H1 (cell line): Measurements from ENCODE around the gene ZNF282. TPM values are rescaled to one million over a fixed set of nuclear protein-coding genes. Genes with fewer than 3 reads are reported as not detected.

Source experiments
- CTCF ChIA-PET: fragments of 300-600 bp; sonication (Branson Sonifier 250); formaldehyde crosslinking; loops from one replicate; lab custom pipeline; 2021; ENCODE audit not compliant: partially characterized antibody; lab: Charles Lee
- POLR2A ChIA-PET: fragments of 300-600 bp; sonication (Branson Sonifier 250); formaldehyde crosslinking; loops from one replicate; lab custom pipeline; 2021; ENCODE audit warnings: inconsistent platforms; ENCODE audit not compliant: partially characterized antibody; lab: Charles Lee
- DNase-seq, 2 experiments: peaks; one replicate each; pipeline versions ENCODE4 v3.0.0 to v3.0.0-alpha.2; 2010 to 2022; ENCODE audit warnings: low spot score in 2 of 2, low read depth in 1 of 2, mixed read lengths in 1 of 2
- FAIRE-seq: peaks from 2 replicates; lab custom pipeline; 2011; peaks lifted over from hg19 to GRCh38; lab: Jason Lieb, UNC
- H2AFZ ChIP-seq: 2 replicates; pipeline ENCODE4 v1.8.1; 2012; ENCODE audit warnings: low read length, inconsistent platforms
- H2AK5ac ChIP-seq: 2 replicates; pipeline ENCODE4 v1.6.1; 2013; ENCODE audit warnings: low read depth, low read length
- H2BK120ac ChIP-seq: replicated peaks from 2 replicates; pipeline ENCODE3; 2013; ENCODE audit warnings: low read depth, low read length, inconsistent platforms
- H2BK12ac ChIP-seq: 2 replicates; pipeline ENCODE4 v1.6.1; 2013; ENCODE audit warnings: low read depth, low read length
- H2BK15ac ChIP-seq: 2 replicates; pipeline ENCODE4 v1.6.1; 2013; ENCODE audit warnings: low read length
- H2BK20ac ChIP-seq: 2 replicates; pipeline ENCODE4 v1.6.1; 2013; ENCODE audit warnings: low read length
- H2BK5ac ChIP-seq: 2 replicates; pipeline ENCODE4 v1.6.1; 2013; ENCODE audit warnings: low read depth, low read length
- H3K14ac ChIP-seq: 2 replicates; pipeline ENCODE4 v1.6.1; 2013; ENCODE audit warnings: inconsistent platforms; ENCODE audit not compliant: insufficient read length
- H3K18ac ChIP-seq: 2 replicates; pipeline ENCODE4 v1.6.1; 2013; ENCODE audit warnings: low read length; ENCODE audit errors: extremely low read depth
- H3K23ac ChIP-seq: 2 replicates; pipeline ENCODE4 v1.6.1; 2013; ENCODE audit warnings: inconsistent platforms; ENCODE audit not compliant: insufficient read length
- H3K23me2 ChIP-seq: 2 replicates; pipeline ENCODE4 v1.6.1; 2013; ENCODE audit warnings: low read depth, low read length
- H3K27ac ChIP-seq: 2 replicates; pipeline ENCODE4 v1.6.1; 2011; ENCODE audit warnings: low read depth, low read length, inconsistent platforms
- H3K27me3 ChIP-seq, 4 experiments: replicated peaks in 1 of 4; 1 replicate in 1 of 4; 2 replicates in 3 of 4; pipeline versions ENCODE4 v1.6.1 to v1.8.1; 2011 to 2013; ENCODE audit warnings: low read length in 3 of 4, mild to moderate bottlenecking in 3 of 4, inconsistent platforms in 2 of 4, mixed read lengths in 2 of 4, moderate library complexity in 1 of 4; ENCODE audit not compliant: control insufficient read depth in 3 of 4, insufficient read depth in 3 of 4; ENCODE audit errors: extremely low read depth in 1 of 4
- H3K36me3 ChIP-seq, 4 experiments: 2 replicates each; pipeline versions ENCODE4 v1.6.1 to v1.8.1; 2011 to 2013; ENCODE audit warnings: mild to moderate bottlenecking in 4 of 4, low read length in 3 of 4, moderate library complexity in 2 of 4, control low read depth in 1 of 4, inconsistent platforms in 1 of 4; ENCODE audit not compliant: insufficient read depth in 4 of 4, control insufficient read depth in 2 of 4
- H3K4ac ChIP-seq: replicated peaks from 2 replicates; pipeline ENCODE3; 2013; ENCODE audit warnings: low read length, low read depth, mixed read lengths, inconsistent platforms; ENCODE audit not compliant: insufficient read length
- H3K4me1 ChIP-seq, 4 experiments: replicated peaks in 1 of 4; 1 replicate in 1 of 4; 2 replicates in 3 of 4; pipeline versions ENCODE4 v1.6.1 to v1.8.1; 2011 to 2013; ENCODE audit warnings: low read length in 3 of 4, inconsistent platforms in 2 of 4, mixed read lengths in 1 of 4; ENCODE audit not compliant: insufficient read depth in 4 of 4, control insufficient read depth in 3 of 4
- H3K4me2 ChIP-seq, 2 experiments: 2 replicates each; pipeline versions ENCODE4 v1.6.1 to v1.8.1; 2011 to 2013; ENCODE audit warnings: low read depth in 2 of 2, low read length in 2 of 2, control low read depth in 1 of 2, inconsistent platforms in 1 of 2, mild to moderate bottlenecking in 1 of 2; ENCODE audit not compliant: insufficient read depth in 1 of 2
- H3K4me3 ChIP-seq, 4 experiments: fragments of 200-600, 300-600 bp in 1 of 4; sonication (generic), shearing (Covaris generic), sonication (Bioruptor Twin) in 1 of 4; 2 replicates each; pipeline versions ENCODE4 v1.5.1 to v1.8.1; 2011 to 2016; ENCODE audit warnings: low read length in 4 of 4, low read depth in 3 of 4, control low read depth in 2 of 4, inconsistent platforms in 2 of 4, mild to moderate bottlenecking in 2 of 4, mixed read lengths in 1 of 4, moderate library complexity in 1 of 4; ENCODE audit not compliant: insufficient read depth in 2 of 4; ENCODE audit errors: extremely low read depth in 1 of 4
- H3K56ac ChIP-seq: replicated peaks from 2 replicates; pipeline ENCODE3; 2013; ENCODE audit warnings: low read depth, mild to moderate bottlenecking, mixed read lengths, low read length, inconsistent platforms; ENCODE audit not compliant: insufficient read length
- H3K79me1 ChIP-seq: 2 replicates; pipeline ENCODE4 v1.6.1; 2013; ENCODE audit warnings: low read depth, low read length, control low read depth
- H3K79me2 ChIP-seq, 2 experiments: 2 replicates each; pipeline versions ENCODE4 v1.6.1 to v1.8.1; 2012 to 2013; ENCODE audit warnings: low read length in 2 of 2, mild to moderate bottlenecking in 2 of 2, inconsistent platforms in 1 of 2; ENCODE audit not compliant: insufficient read depth in 2 of 2, control insufficient read depth in 1 of 2
- H3K9ac ChIP-seq, 4 experiments: replicated peaks in 1 of 4; 1 replicate in 1 of 4; 2 replicates in 3 of 4; pipeline versions ENCODE4 v1.6.1 to v1.8.1; 2011 to 2013; ENCODE audit warnings: low read depth in 3 of 4, low read length in 3 of 4, control low read depth in 2 of 4, mild to moderate bottlenecking in 2 of 4, moderate library complexity in 2 of 4, inconsistent platforms in 1 of 4; ENCODE audit errors: extremely low read depth in 1 of 4
- H3K9me3 ChIP-seq, 2 experiments: 2 replicates each; pipeline versions ENCODE4 v1.6.1 to v1.8.1; 2012 to 2013; ENCODE audit warnings: mild to moderate bottlenecking in 2 of 2, moderate library complexity in 2 of 2, control low read depth in 1 of 2, inconsistent platforms in 1 of 2, low read depth in 1 of 2, low read length in 1 of 2, mixed read lengths in 1 of 2; ENCODE audit not compliant: insufficient read depth in 2 of 2
- H4K20me1 ChIP-seq, 2 experiments: replicated peaks in 1 of 2; 2 replicates each; pipeline versions ENCODE3 to v1.8.1; 2011 to 2013; ENCODE audit warnings: inconsistent platforms in 2 of 2, low read length in 2 of 2, mild to moderate bottlenecking in 1 of 2; ENCODE audit not compliant: insufficient read depth in 2 of 2, control insufficient read depth in 1 of 2
- H4K5ac ChIP-seq: 2 replicates; pipeline ENCODE4 v1.6.1; 2013; ENCODE audit warnings: low read length, low read depth, mixed read lengths, inconsistent platforms; ENCODE audit not compliant: insufficient read length
- H4K8ac ChIP-seq: 2 replicates; pipeline ENCODE4 v1.8.0; 2013; ENCODE audit warnings: mild to moderate bottlenecking, moderate library complexity, low read length, inconsistent platforms; ENCODE audit not compliant: insufficient read depth; ENCODE audit errors: extremely low read depth
- H4K91ac ChIP-seq: replicated peaks from 2 replicates; pipeline ENCODE3; 2013; ENCODE audit warnings: low read length, mixed read lengths, inconsistent platforms; ENCODE audit not compliant: insufficient read length
- EZH2 ChIP-seq: fragments of 200-600 bp; sonication (generic); IDR thresholded peaks from 2 replicates; pipeline ENCODE4 v1.7.1; 2012; ENCODE audit warnings: low read depth, mild to moderate bottlenecking, moderate library complexity, low read length, inconsistent platforms; ENCODE audit not compliant: severe bottlenecking
- JUND ChIP-seq: IDR thresholded peaks from 2 replicates; pipeline ENCODE4 v1.6.1; 2011; ENCODE audit warnings: mild to moderate bottlenecking, improper control_type of control experiment, low read length
- KDM1A ChIP-seq: fragments of 200-600, 300-600 bp; sonication (generic); IDR thresholded peaks from 2 replicates; pipeline ENCODE4 v1.7.1; 2016; ENCODE audit warnings: mild to moderate bottlenecking, low read length, borderline replicate concordance
- RNF2 ChIP-seq: fragments of 200-900, 300-1000 bp; sonication (generic); IDR thresholded peaks from 2 replicates; pipeline ENCODE4 v1.7.1; 2016; ENCODE audit warnings: borderline replicate concordance, low read depth, mild to moderate bottlenecking, antibody characterized with exemption, low read length; ENCODE audit not compliant: poor library complexity, severe bottlenecking; ENCODE audit errors: missing control alignments
- SIN3A ChIP-seq, 2 experiments: IDR thresholded peaks in 1 of 2; conservative IDR thresholded peaks in 1 of 2; 2 replicates each; pipeline ENCODE4 v1.6.1; 2011 to 2012; ENCODE audit warnings: low read length in 2 of 2, improper control_type of control experiment in 1 of 2, low read depth in 1 of 2, mild to moderate bottlenecking in 1 of 2
- SRF ChIP-seq: IDR thresholded peaks from 2 replicates; pipeline ENCODE4 v1.6.1; 2011; ENCODE audit warnings: mild to moderate bottlenecking, low read depth, low read length, moderate library complexity
- TCF12 ChIP-seq: IDR thresholded peaks from 2 replicates; pipeline ENCODE4 v1.6.1; 2011; ENCODE audit warnings: low read depth, mild to moderate bottlenecking, low read length
- WGBS, 2 experiments: shearing (Covaris generic) in 1 of 2; methylation state at CpG; one replicate each; pipeline versions ENCODE4 v1.1.6 to v1.1.7; 2013 to 2015; ENCODE audit warnings: low lambda C conversion rate in 2 of 2, mixed read lengths in 2 of 2, inconsistent platforms in 1 of 2, low coverage in 1 of 2, missing lambda C conversion rate in 1 of 2; ENCODE audit not compliant: insufficient replicate concordance in 2 of 2, insufficient coverage in 1 of 2, insufficient read length in 1 of 2; ENCODE audit errors: extremely low coverage in 1 of 2, missing lambda C conversion rate in 1 of 2; 5-methylcytosine and 5-hydroxymethylcytosine counted together
- polyA plus RNA-seq, 7 experiments: library from polyadenylated mRNA; depleted of rRNA in 3 of 7; stranded (reverse) in 5 of 7; unstranded in 2 of 7; fragments of >200 nt in 5 of 7; fragments of 200-250 nt in 2 of 7; gene quantifications; 1 replicate in 5 of 7; 2 replicates in 1 of 7; 4 replicates in 1 of 7; pipeline versions ENCODE4 v1.2.1 to v1.2.3, GENCODE V29; 2011 to 2013; ENCODE audit warnings: missing spikeins in 2 of 7, mixed read lengths in 2 of 7
- total RNA-seq: library from RNA; stranded (reverse); fragmentation: NEBNext Ultra II Directional; extraction: Animal tissue kit (Norgen Biotek cat#: 25700); gene quantifications from 2 replicates; pipeline ENCODE4 v1.2.1, GENCODE V29; 2021

ZNF282 gene
- total and polyA plus RNA-seq, 2 of the 8 experiments (the other 6 are each of a cell fraction or from before 2014, with no cell fraction given) = 16.9 to 36.3 TPM

DNA sequence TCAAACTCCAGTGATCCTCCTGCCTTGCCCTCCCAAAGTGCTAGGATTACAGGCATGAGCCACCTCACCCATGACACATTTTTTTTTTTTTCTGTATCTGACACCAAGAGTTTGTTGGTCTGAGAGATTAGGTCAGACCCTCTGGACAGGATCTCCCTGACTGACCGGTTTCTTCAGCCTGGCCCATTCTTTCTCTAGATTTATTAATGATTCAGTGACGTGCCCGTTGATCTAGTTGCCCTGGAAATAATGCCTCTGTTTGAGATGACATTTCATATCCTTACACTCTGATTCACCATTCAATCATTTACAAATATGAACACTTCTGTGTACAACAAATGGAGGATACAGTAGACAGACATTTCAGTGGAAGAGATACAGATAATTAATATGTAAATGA, 42.7 kb downstream of the ZNF282 start:
- no peak overlapping the region for H4K91ac ChIP-seq
- H3K23me2 ChIP-seq = no peaks in the 10 kb centered on the region; the same call in 1 of the 2 replicates
- H3K14ac ChIP-seq = no peak overlapping the region
- CTCF ChIA-PET = no interaction called here
- H3K79me2 ChIP-seq = peaks cover 0 to 30% of the 10 kb centered on the region in 2 experiments; a peak in 3 of 4 replicates
- no peak overlapping the region for H3K4me2 ChIP-seq
- DNase-seq (no peak), FAIRE-seq (no peak)
- no peak overlapping the region for H3K18ac ChIP-seq
- H3K23ac ChIP-seq = no peak overlapping the region
- no peak overlapping the region for H4K8ac ChIP-seq
- H3K79me1 ChIP-seq = peaks cover 4% of the 10 kb centered on the region; the same call in 1 of the 2 replicates
- peaks cover 0 to 5% (median 2%) of the 10 kb centered on the region in 4 experiments; a peak in 2 of 7 replicates for H3K4me1 ChIP-seq
- POLR2A ChIA-PET = interaction anchor here (1.4 kb wide), 1 partner anchor 9 kb away, joined by 5 read pairs; no protein-coding TSS in a partner anchor
- H2BK12ac ChIP-seq = no peak overlapping the region
- H3K9me3 ChIP-seq = no peaks in the 10 kb centered on the region
- no peaks in the 10 kb centered on the region; a peak in 1 of 8 replicates for H3K36me3 ChIP-seq
- no peak for TF ChIP-seq SIN3A (conservative IDR thresholded peaks at IDR 0.05 in 1 of 2, IDR thresholded peaks at IDR 0.05 in 1 of 2; ENCODE audit: low read depth in 1 of 2, low read length in 2 of 2)
- TF ChIP-seq EZH2 = no peak
- TF ChIP-seq JUND = no peak
- no peak for TF ChIP-seq RNF2
- TF ChIP-seq TCF12 = no peak
- TF ChIP-seq KDM1A = no peak
- no peak for TF ChIP-seq SRF
- no peak overlapping the region for H3K27ac ChIP-seq
- H2BK20ac ChIP-seq = no peak overlapping the region
- no peak overlapping the region for H4K5ac ChIP-seq
- no peak overlapping the region for H2AK5ac ChIP-seq
- no peak overlapping the region for H2AFZ ChIP-seq
- no peak overlapping the region for H2BK120ac ChIP-seq
- no peak overlapping the region for H3K4me3 ChIP-seq
- no peaks in the 10 kb centered on the region for H4K20me1 ChIP-seq
- H3K27me3 ChIP-seq = peaks cover 0 to 1% (median 0%) of the 10 kb centered on the region in 4 experiments; a peak in 1 of 7 replicates
- no peak overlapping the region for H2BK5ac ChIP-seq
- 90% methylated on average over 3 of the region's 3 CpGs; no CpG with 5 or more reads in 1 of the 2 experiments for WGBS, 2 experiments
- no peak overlapping the region for H3K56ac ChIP-seq
- no peak overlapping the region for H3K4ac ChIP-seq
- H2BK15ac ChIP-seq = no peak overlapping the region
- H3K9ac ChIP-seq = no peak overlapping the region
